SIG-M5 (cell line): ENCODE measurements around the gene LRRC26.

Experiments used
- DNase-seq: peaks from one replicate; lab custom pipeline; 2025; lab: John Stamatoyannopoulos, UW

The LRRC26 gene

GRCh38 chr9:137183980-137184595, 14.2 kb upstream of the LRRC26 start:
- no peak for DNase-seq

DNA sequence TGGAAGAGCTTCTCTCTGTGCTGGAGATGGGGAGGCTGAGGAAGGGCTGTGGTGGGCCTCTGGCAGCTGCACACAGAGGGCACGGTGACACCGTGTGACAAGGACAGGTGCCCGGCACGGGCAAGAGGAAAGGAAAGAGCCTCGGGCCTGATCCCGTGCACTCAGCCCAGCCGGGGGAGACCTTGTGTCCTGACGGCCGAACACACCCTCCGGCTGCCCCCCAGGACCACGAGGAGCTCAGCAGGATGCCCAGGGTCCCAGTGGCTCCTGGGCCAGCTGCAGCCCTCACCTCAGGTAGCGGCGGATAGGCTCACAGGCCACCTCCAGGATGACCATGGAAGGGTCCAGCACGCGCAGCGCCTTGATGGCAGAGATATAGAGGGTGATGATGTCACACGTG, 13.0 kb upstream of the LRRC26 start:
- no peak for DNase-seq

DNA sequence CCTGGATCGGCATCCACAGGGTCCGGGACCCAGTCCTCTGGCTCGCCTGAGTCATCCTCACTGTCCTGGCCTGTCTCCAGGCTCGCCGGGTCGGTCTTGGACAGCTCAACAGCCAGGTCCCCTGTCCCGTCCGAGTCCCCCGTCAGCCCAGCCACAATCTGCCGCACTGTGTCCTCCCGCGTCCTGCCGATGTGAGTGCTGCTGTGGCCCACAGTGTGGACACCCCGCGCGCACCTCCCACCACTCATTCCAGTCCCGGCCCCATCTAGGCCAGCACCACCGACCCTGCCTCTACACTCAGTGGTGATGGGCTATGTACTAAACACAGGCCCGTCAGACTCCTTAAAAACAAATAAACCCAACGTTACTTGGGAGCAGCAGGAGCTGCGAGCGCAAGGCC, 11.8 kb upstream of the LRRC26 start:
- no peak for DNase-seq

- DNase-seq: no peak
These were observed 10.6 kb upstream of the LRRC26 start for GRCh38 chr9:137180491-137180890.

DNA sequence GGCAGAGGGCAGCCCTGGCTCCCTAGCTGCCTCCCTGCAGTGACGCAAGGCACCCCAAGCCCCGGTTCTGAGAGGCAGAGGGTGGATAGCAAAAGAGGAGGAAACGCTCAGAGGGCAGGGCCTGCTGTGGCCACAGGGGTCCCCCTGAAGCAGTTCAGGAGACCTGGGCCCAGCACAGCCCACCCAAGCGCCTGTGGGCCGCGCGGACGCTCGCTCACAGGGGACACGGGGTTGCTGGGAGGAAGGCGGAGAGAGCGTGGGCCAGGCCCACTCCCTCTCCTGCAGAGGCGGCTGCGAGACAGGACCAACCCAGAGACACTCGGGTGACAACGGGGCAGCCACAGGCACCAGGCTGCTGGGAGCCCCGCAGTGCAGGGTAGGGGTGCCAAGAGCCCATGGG, 9.9 kb upstream of the LRRC26 start:
- DNase-seq: no peak

- DNase-seq: no peak
These were observed 9.2 kb upstream of the LRRC26 start for GRCh38 chr9:137178939-137179630.

GRCh38 chr9:137178201-137178938, 8.5 kb upstream of the LRRC26 start:
- DNase-seq: no peak

DNA sequence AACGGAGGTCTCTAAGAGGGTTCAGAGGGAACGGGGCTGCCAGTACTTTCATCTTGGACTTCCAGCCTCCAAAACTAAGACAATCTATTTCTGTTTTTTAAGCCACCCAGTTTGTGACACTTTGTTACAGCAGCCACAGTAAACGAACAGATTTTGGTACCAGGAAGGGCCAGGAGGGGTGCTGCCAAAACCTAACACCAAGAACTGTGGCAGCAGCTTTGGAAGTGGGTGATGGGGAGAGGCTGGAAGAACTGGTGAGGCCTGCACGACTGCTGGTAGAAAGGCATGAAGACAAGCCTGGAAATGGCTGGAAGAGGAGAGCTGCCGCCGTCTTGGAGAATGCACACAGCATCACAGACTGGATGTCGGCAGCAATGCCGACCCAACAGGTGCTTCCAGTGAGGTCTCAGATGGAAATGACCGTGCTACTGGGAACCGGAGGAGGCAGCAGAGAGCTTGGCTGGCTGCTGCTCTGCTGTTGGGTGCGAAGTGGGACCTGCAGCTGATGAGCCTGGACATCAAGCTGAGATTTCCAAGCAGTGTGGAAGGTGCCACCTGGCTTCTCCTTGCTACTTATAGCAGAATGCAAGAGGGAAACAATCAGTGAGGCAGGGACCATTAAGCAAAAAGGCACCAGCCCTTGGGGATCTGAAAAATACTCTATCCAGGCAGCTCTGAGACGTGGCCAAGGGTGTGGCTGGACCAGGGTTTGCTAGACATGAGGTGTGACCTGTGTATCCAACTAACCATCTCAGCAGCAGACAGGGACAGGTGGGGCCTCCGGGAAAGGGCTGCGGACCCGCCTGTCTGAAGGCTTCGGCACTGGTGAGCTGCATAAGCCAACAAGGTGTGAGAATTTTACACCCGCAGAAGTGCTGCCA, 6.7 kb upstream of the LRRC26 start:
- no peak for DNase-seq

GRCh38 chr9:137175345-137175961, 5.6 kb upstream of the LRRC26 start:
- no peak for DNase-seq

DNA sequence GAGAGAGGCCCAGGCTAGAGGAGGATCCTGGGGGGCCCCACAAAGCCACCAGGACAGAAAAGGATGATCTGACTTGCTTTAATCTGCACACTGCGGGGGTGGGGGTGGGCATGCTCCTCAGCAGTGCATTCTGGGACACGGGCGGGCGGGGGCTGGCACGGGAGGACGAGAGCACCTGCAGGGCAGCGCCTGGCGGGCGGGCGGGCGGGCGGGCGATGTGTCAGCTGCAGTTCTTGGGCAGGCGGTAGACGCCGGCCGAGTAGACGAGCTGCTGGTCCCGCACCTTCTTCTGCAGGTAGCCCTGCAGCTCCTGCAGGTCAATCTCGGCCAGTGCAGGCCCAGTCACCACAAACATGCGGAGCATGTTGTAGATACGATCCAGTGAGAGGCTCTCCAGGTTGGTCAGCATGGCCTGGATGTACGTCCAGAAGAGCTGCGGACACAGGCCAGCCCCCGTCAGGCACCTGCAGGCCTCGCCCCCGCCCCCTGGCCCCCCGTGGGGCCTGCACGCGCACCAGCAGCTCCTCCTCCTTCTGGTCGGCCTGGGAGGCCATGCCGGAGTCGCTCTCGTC, 5.0 kb upstream of the LRRC26 start:
- DNase-seq: no peak

- DNase-seq: no peak
These were observed 4.2 kb upstream of the LRRC26 start for GRCh38 chr9:137173796-137174664.

DNA sequence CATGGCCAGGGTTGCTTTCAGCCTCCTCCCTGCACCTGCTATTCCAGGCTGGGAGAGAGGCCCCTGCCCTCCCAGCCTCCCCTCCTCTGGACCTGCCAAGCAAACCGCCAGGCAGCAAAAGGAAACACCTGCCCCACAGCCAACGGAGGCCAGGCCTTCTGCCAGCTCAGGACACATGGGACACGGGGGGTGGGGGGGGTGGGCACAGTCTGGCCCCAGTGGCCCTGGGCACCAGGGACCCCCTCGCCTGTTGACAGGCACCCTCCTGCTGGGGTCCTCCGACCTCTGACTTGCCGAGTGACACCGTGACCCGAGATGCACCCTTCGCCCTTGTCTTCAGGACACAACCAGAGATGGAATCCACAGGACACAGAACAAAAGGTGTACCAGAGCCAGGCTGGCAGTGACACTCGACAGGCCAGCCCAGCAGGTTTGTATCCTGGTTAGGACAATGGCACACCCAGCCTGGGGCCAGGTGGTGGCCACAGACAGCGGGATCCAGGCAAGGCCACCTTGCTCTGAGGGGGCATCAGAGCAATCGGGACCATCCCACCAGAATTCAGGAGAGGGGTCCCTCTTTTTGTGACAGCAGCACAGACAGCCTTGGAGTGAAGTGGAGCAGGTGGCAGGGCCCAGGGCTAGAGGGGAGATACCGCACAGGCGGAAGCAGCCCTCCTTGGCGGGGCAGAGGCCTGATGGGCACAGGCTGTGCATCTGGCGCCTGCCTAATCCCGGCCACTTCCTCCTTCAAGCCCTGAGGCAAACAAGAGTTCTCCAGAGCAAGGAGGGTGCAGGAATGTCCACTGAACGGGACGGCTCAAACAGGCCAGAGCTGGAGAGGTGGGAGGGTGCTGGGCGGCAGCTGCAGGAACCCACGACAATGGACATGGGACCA, 3.3 kb upstream of the LRRC26 start:
- DNase-seq: no peak

- DNase-seq: no peak
These were observed 1.5 kb upstream of the LRRC26 start for GRCh38 chr9:137171149-137171900.

DNA sequence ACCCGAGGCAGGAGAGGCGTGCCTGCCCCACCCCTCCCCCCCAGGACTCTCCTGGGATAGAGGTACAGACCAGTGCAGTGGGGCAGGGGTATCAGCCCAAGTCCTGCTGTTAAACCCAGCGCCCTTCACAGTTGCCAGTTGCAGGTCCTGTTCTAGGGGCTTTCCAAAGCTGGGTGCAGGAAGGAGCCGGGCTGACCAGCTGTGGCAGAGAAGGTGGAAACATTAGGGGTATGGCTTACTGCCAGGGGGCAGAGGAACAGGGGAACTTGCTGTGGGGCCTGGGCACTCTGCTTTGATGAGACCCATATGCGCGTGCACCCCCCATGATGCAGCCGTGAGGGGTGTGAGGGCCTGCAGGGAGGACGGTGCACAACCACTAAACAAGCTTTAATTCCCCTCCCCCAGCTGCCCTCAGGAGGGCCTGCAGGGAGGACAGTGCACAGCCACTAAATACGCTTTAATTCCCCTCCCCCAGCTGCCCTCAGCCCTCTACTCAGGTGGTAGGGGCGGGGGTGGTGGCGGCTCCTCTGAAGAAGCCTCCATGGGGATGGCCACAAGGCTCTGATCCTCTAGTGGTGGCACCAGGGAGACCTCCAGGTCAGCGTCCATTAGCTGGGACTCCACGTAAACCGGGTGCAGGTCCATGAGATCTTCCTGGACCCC, 766 bp upstream of the LRRC26 start:
- no peak for DNase-seq

DNA sequence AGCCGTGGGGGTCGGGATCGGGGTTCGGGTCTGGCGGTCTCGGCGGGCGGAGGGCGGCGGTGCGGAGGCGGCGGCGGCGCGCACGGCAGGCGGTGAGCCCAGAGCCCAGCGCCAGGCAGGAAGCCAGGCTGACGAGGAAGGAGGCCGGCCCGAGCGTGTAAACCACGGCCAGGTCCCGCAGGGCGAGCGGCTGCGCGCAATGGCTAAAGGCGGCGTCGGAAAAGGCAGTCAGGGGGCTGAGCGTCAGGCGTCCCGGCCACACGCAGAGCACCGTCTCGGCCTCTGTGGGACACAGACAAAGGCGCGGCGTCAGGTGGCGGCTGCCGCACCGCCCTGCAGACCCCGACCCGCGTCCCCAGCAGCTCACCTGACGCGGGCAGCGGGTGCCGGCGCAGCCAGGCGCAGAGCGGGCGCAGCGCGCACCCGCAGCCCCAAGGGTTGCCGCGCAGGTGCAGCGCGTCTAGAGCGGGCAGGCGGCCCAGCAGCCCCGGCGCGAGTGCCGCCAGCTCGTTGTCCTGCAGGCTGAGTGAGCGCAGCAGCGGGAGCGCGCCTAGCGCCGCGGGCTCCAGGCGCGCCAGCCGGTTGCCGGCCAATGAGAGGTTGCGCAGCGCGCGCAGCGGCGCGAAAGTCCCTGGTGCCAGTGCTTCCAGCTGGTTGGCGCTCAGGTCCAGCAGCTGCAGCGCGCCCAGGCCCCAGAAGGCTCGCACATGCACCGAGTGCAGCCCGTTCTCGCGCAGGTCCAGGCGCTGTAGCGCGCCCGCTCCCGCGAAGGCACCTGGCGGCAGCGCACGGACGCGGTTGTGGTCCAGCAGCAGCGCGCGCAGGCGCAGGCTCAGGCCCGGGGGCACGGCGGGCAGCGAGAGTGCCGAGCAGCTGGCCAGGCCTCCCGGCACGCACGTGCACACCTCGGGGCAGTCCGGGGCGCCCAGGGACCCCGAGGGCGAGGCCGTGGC, 671 bp downstream of the LRRC26 start:
- no peak for DNase-seq

DNA sequence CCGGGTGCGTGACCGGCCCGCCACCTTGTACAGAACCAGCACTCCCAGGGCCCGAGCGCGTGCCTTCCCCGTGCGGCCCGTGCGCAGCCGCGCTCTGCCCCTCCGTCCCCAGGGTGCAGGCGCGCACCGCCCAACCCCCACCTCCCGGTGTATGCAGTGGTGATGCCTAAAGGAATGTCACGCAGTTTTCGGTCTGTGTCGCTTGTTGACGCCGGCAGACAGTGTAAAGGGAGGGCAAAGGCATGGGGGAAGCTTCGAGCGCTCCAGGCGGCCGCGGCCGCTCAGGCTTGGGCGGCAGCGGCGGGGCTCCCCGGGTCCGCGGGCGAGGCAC, 1.3 kb downstream of the LRRC26 start:
- DNase-seq: no peak
